A673 (cell line): ENCODE results near the gene AGBL4.

ENCODE experiments used
- CTCF ChIP-seq: fragments of 300-800, 200-600 bp; sonication (generic); conservative IDR thresholded peaks from 2 replicates; pipeline ENCODE4 v1.5.1; 2017; ENCODE audit warnings: low read depth, mild to moderate bottlenecking, antibody characterized with exemption, low read length, moderate library complexity, mixed read lengths
- EZH2 ChIP-seq: fragments of 200-600 bp; sonication (generic); IDR thresholded peaks from 2 replicates; pipeline ENCODE4 v1.6.1; 2017; ENCODE audit warnings: borderline replicate concordance, low read depth, mild to moderate bottlenecking, mixed read lengths, antibody characterized with exemption, low read length; ENCODE audit not compliant: poor library complexity, severe bottlenecking

GRCh38 chr1:48566492-48566891 is 1457.3 kb downstream of the AGBL4 start:
- TF ChIP-seq CTCF = no peak
- TF ChIP-seq EZH2 = no peak
